Psoas muscle (tissue), 8 donors: Measurements from ENCODE around the gene MRPL40. TPM values are rescaled to one million over a fixed set of nuclear protein-coding genes. Genes with fewer than 3 reads are reported as not detected.

ENCODE experiments used
- ATAC-seq, 4 donors: fragments of 200-7000 bp; cut with Tn5 transposase; one replicate each; pipeline ENCODE4 v1.9.1; 2020; ENCODE audit warnings: moderate library complexity in 3 of 4, mild to moderate bottlenecking in 2 of 4
- DNase-seq, 2 donors: peaks; one replicate each; pipeline ENCODE4 v3.0.0-alpha.2; 2020
- H3K27ac ChIP-seq: fragments of 200-600 bp; one replicate; pipeline ENCODE4 v1.8.0; 2022
- H3K27me3 ChIP-seq, 3 donors: fragments of 200-600 bp in 1 of 3; one replicate each; pipeline versions ENCODE4 v1.6.1 to v1.8.0; 2013 to 2022; ENCODE audit warnings: low read length in 2 of 3, mild to moderate bottlenecking in 2 of 3, moderate library complexity in 1 of 3; ENCODE audit not compliant: insufficient read depth in 3 of 3
- H3K36me3 ChIP-seq, 2 donors: fragments of 200-600 bp in 1 of 2; one replicate each; pipeline versions ENCODE4 v1.6.1 to v1.8.0; 2013 to 2022; ENCODE audit warnings: low read depth in 1 of 2, mild to moderate bottlenecking in 1 of 2, moderate library complexity in 1 of 2; ENCODE audit not compliant: insufficient read depth in 1 of 2
- H3K4me1 ChIP-seq: fragments of 200-600 bp; one replicate; pipeline ENCODE4 v1.8.0; 2022
- H3K4me3 ChIP-seq: fragments of 200-600 bp; one replicate; pipeline ENCODE4 v1.8.0; 2022; ENCODE audit warnings: mild to moderate bottlenecking
- H3K9me3 ChIP-seq: fragments of 200-600 bp; one replicate; pipeline ENCODE4 v1.8.0; 2022
- WGBS, 3 donors: extraction: QIAGEN DNeasy Blood & Tissue Kit; methylation state at CpG; one replicate each; pipeline versions ENCODE4 v1.1.6 to v1.1.7; 2013; 5-methylcytosine and 5-hydroxymethylcytosine counted together
- intact Hi-C, 2 donors: fragments of 100-400 bp; cut with DNase I; formaldehyde crosslinking; loops; one replicate each; pipeline versions ENCODE4 v1.11.0 to v1.14.2; 2022
- polyA plus RNA-seq, 3 donors: library from polyadenylated mRNA; stranded (reverse); fragments of 200-250 nt; gene quantifications; one replicate each; pipeline ENCODE4 v1.2.3, GENCODE V29; 2013
- total RNA-seq, 4 donors: library from RNA; stranded (reverse); fragmentation: NEBNext Ultra II Directional in 2 of 4; extraction: Animal tissue kit (Norgen Biotek cat#: 25700) in 2 of 4; gene quantifications; one replicate each; pipeline versions ENCODE4 v1.2.1 to v1.2.4, GENCODE V29; 2021 to 2023
- TF ChIP-seq, protein P1 (sequence below): fragments of 200-600 bp; IDR thresholded peaks from one replicate; pipeline ENCODE4 v1.8.0; 2022; ENCODE audit warnings: antibody characterized with exemption
- donor health status: healthy with polysubstance abuse.
- donor health status: DM: no; HTN: no; CAD: no; lungs with moderate emphysema.
- donor health status: Bipolar disorder and iron deficiency.
- donor health status: healthy.
- donor health status: DM: yes; HTN: yes; CAD: no.
- donor health status: DM: no; HTN: no; CAD: no.
- donor health status: DM: no; HTN: no; CAD: no.
- donor health status: DM: yes; HTN: yes; CAD: no.

MRPL40 gene
- total and polyA plus RNA-seq, 7 donors: 45.8 to 78.6 (median 60.1) TPM

DNA sequence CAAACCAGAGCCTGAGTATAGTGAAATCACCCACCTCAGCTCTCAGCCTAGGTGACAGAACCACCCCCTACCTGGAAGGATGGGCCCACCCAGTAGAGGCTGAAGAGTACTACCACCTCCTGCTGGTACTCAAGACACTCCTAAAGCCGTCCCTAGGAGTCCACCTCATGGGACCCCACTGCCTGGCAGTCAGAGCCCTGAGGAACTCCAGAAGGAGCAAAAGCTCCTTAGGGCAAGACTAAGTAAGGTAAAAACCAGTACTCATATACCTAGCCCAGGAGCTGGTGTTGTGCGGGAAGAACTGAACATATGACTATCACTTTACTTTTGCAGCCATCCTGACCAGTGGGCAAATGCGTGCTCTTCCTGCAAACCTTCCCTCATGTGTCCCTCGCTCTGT lies 37.1 kb upstream of the MRPL40 start:
- no peaks in the 10 kb centered on the region for H3K9me3 ChIP-seq
- H3K27ac ChIP-seq: no peak overlapping the region
- DNase-seq (no peak), ATAC-seq (no peak)
- intact Hi-C loops: no loop called here
- no peaks in the 10 kb centered on the region for H3K27me3 ChIP-seq
- peaks cover 6% of the 10 kb centered on the region for H3K4me1 ChIP-seq
- H3K4me3 ChIP-seq: no peak overlapping the region
- H3K36me3 ChIP-seq: peaks cover 0 to 87% of the 10 kb centered on the region in 2 donors
- TF ChIP-seq, protein P1, sequence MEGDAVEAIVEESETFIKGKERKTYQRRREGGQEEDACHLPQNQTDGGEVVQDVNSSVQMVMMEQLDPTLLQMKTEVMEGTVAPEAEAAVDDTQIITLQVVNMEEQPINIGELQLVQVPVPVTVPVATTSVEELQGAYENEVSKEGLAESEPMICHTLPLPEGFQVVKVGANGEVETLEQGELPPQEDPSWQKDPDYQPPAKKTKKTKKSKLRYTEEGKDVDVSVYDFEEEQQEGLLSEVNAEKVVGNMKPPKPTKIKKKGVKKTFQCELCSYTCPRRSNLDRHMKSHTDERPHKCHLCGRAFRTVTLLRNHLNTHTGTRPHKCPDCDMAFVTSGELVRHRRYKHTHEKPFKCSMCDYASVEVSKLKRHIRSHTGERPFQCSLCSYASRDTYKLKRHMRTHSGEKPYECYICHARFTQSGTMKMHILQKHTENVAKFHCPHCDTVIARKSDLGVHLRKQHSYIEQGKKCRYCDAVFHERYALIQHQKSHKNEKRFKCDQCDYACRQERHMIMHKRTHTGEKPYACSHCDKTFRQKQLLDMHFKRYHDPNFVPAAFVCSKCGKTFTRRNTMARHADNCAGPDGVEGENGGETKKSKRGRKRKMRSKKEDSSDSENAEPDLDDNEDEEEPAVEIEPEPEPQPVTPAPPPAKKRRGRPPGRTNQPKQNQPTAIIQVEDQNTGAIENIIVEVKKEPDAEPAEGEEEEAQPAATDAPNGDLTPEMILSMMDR: no peak
- WGBS, 3 donors: 93 to 96% (median 96%) methylated on average over 4 of the region's 4 CpGs

DNA sequence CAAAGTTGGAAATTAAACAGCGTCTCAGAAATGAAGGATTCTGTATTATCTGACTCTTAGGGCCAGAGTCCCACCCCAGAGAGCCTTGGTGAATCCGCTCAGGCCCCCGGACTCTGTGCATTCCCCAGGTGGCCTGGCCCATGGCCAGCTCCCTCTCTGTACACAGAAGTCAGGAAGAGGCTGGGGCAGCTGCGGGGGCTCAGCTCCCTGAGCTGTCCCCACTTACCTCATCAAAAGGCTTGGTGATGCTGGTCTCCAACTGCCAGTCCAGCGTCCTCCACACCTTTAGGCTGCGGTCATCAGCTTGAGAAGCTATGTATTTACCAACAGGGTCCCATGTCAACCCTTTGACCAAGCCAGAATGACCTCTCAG lies 35.8 kb upstream of the MRPL40 start:
- ATAC-seq: no peak
- TF ChIP-seq, protein P1: no peak
- H3K9me3 ChIP-seq: no peaks in the 10 kb centered on the region
- no peak overlapping the region for H3K27ac ChIP-seq
- H3K27me3 ChIP-seq: no peaks in the 10 kb centered on the region
- intact Hi-C loops: no loop called here
- 74 to 82% (median 76%) methylated on average over 6 of the region's 6 CpGs for WGBS, 3 donors
- no peak for DNase-seq
- H3K36me3 ChIP-seq: peaks cover 0 to 94% of the 10 kb centered on the region in 2 donors
- H3K4me1 ChIP-seq: no peaks in the 10 kb centered on the region
- no peak overlapping the region for H3K4me3 ChIP-seq

- Histone ChIP-seq H3K27me3 (no peaks in the 10 kb centered on the region), H3K4me1 (no peaks in the 10 kb centered on the region), H3K4me3 (no peak overlapping the region), H3K27ac (no peak overlapping the region), H3K36me3 (peaks cover 0 to 93% of the 10 kb centered on the region in 2 donors), H3K9me3 (no peaks in the 10 kb centered on the region)
- intact Hi-C loops: no loop called here
- DNase-seq (no peak), ATAC-seq (no peak)
- TF ChIP-seq, protein P1: no peak
- 93 to 95% (median 94%) methylated on average over 6 of the region's 6 CpGs for WGBS, 3 donors
Measured at GRCh38 chr22:19396934-19397733, 35.2 kb upstream of the MRPL40 start.

DNA sequence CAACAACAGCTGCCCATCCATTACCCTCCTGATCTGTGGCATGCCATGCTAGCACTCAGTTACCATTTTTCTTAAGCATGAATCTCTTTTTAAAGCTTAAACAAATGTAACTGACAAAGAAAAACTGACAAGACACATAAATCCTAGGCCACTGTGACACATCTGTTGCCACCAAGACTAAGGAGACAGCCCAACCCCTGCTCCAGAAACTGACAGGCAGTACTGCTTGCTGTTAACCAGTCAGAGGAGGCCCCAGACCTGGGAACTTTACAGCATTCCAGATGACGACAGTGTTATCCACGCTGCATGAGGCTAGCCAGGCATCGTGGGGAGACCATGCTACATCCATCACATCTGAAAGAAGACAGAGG lies 34.6 kb upstream of the MRPL40 start:
- no peaks in the 10 kb centered on the region for H3K4me1 ChIP-seq
- H3K4me3 ChIP-seq: no peak overlapping the region
- DNase-seq (no peak), ATAC-seq (no peak)
- no peaks in the 10 kb centered on the region for H3K9me3 ChIP-seq
- intact Hi-C loops: no loop called here
- H3K36me3 ChIP-seq: peaks cover 2 to 87% of the 10 kb centered on the region in 2 donors
- TF ChIP-seq, protein P1: no peak
- no peak overlapping the region for H3K27ac ChIP-seq
- no peaks in the 10 kb centered on the region for H3K27me3 ChIP-seq
- 83 to 98% (median 89%) methylated on average over 3 of the region's 3 CpGs for WGBS, 3 donors

DNA sequence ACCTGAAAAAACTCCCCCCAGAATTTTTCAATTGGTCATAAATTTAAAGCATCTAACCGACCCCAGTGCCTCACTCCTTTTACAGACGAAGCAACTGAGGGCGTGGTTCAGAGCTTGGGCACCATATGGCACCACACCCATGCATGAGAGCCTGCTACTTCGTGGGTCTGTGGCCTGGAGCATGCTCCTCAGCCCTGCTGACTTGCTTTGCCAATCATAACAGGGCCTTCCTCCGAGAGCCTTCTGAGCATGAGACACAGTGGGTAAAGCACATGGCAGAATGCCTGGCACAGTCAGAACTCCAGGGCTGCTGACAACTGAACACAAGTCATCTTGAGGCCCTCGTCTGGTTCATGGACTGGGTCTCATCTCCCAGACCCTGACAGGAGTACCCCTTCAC lies 34.1 kb upstream of the MRPL40 start:
- H3K36me3 ChIP-seq: peaks cover 3 to 82% of the 10 kb centered on the region in 2 donors
- no peaks in the 10 kb centered on the region for H3K4me1 ChIP-seq
- H3K4me3 ChIP-seq: no peak overlapping the region
- H3K27me3 ChIP-seq: no peaks in the 10 kb centered on the region
- intact Hi-C loops: no loop called here
- ATAC-seq: no peak
- DNase-seq: no peak
- 66 to 78% (median 70%) methylated on average over 6 of the region's 6 CpGs for WGBS, 3 donors
- H3K9me3 ChIP-seq: no peaks in the 10 kb centered on the region
- no peak overlapping the region for H3K27ac ChIP-seq
- TF ChIP-seq, protein P1: no peak
